Bronchial epithelial cell (primary cell): ENCODE data around the gene ANTXR1. TPM values are rescaled to one million over a fixed set of nuclear protein-coding genes. Genes with fewer than 3 reads are reported as not detected.

Source experiments
- DNase-seq: peaks from one replicate; pipeline ENCODE4 v3.0.0-alpha.2; 2010; ENCODE audit warnings: low read depth
- FAIRE-seq: peaks from 2 replicates; lab custom pipeline; 2011; peaks lifted over from hg19 to GRCh38; lab: Jason Lieb, UNC
- H3K27me3 ChIP-seq: 2 replicates; pipeline ENCODE4 v1.5.1; 2011; ENCODE audit warnings: low read length; ENCODE audit not compliant: control insufficient read depth, insufficient read depth
- H3K36me3 ChIP-seq: 2 replicates; pipeline ENCODE4 v1.5.1; 2011; ENCODE audit warnings: low read length; ENCODE audit not compliant: control insufficient read depth, insufficient read depth
- H3K4me3 ChIP-seq: 2 replicates; pipeline ENCODE4 v1.5.1; 2011; ENCODE audit warnings: mild to moderate bottlenecking, low read depth, low read length, control low read depth
- total RNA-seq: library from RNA; depleted of rRNA; stranded (reverse); fragments of >200 nt; gene quantifications from 2 replicates; pipeline ENCODE4 v1.2.1, GENCODE V29; 2014
- TF ChIP-seq, protein P1 (sequence below): IDR thresholded peaks from 2 replicates; pipeline ENCODE4 v1.5.1; 2011; ENCODE audit warnings: mild to moderate bottlenecking, moderate library complexity, low read length, control low read depth, inconsistent platforms; ENCODE audit not compliant: insufficient read depth, severe bottlenecking

The ANTXR1 gene
- total RNA-seq, 1 donor from 2014 or later, result 3.7 TPM

DNA sequence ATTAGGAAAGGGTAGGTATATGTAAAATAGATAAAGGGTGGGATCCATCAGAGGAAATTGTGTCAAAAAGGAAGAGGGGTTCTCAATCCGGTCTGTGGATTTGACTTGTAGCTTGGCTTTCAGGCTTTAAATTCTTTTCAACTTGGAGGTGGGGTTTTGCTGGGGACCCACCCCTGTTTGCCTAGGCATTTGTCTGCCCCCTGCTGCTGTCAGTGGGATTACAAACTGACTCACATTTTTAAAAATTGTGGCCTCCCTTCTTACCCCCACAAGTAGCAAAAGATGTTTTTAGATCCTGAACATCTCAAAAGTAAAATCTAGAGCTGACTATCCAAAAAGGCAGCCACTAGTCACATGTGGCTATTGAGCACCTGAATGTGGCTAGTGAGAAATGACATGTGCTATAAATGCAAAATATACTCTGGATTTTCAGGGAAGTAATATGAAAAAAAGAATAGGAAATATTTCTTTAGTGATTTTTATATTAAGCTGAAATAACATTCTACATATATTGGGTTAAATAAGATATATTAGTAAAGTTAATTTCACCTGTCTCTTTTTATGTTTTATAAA is 195.1 kb downstream of the ANTXR1 start:
- TF ChIP-seq, protein P1, sequence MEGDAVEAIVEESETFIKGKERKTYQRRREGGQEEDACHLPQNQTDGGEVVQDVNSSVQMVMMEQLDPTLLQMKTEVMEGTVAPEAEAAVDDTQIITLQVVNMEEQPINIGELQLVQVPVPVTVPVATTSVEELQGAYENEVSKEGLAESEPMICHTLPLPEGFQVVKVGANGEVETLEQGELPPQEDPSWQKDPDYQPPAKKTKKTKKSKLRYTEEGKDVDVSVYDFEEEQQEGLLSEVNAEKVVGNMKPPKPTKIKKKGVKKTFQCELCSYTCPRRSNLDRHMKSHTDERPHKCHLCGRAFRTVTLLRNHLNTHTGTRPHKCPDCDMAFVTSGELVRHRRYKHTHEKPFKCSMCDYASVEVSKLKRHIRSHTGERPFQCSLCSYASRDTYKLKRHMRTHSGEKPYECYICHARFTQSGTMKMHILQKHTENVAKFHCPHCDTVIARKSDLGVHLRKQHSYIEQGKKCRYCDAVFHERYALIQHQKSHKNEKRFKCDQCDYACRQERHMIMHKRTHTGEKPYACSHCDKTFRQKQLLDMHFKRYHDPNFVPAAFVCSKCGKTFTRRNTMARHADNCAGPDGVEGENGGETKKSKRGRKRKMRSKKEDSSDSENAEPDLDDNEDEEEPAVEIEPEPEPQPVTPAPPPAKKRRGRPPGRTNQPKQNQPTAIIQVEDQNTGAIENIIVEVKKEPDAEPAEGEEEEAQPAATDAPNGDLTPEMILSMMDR, result no peak
- no peaks in the 10 kb centered on the region for H3K27me3 ChIP-seq
- no peak overlapping the region for H3K4me3 ChIP-seq
- no peaks in the 10 kb centered on the region for H3K36me3 ChIP-seq
- FAIRE-seq (no peak), DNase-seq (peak; percentile 4)

DNA sequence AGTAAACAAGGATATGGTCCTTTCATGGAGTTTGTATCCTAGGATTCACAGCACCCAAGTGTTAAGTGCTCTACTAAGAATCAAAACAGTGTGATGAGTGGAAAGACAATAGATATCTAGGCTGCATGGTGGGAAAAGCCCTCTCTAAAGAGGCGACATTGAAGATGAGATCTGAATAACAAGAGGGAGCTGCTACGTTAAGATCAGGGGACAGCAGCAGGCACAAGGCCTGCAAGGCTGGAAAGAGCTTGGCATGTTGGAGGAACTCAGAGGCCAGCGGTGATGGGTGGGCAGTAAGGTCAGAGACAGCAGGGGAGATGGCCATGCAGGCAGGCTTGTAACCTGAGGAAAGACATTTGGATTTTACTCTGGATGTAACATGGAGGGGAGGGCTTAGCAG is 196.5 kb downstream of the ANTXR1 start:
- TF ChIP-seq, protein P1, result no peak

DNA sequence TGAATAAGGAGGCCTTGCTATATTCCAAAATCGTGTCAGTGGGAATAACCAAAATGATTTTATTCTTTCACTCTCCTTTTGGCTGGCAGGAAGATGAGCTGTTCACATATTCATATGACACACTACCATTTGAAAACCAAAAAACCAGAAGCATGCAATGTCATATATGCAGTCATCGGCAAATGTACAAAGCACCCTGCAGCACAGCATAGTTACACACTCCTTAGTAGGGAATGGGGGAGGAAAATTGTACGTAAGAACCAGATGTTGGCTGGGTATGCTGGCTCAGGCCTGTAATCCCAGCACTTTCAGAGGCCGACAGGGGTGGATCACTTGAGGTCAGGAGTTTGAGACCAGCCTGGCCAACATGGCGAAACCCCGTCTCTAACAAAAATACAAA is 197.4 kb downstream of the ANTXR1 start:
- no peak overlapping the region for H3K4me3 ChIP-seq
- DNase-seq (no peak), FAIRE-seq (no peak)
- H3K27me3 ChIP-seq, result no peaks in the 10 kb centered on the region
- TF ChIP-seq, protein P1, result no peak
- no peaks in the 10 kb centered on the region for H3K36me3 ChIP-seq

More for the DNA sequence above, 196.5 kb downstream of the ANTXR1 start:
- FAIRE-seq (no peak), DNase-seq (no peak)
- H3K27me3 ChIP-seq, result no peaks in the 10 kb centered on the region
- H3K36me3 ChIP-seq, result no peaks in the 10 kb centered on the region
- no peak overlapping the region for H3K4me3 ChIP-seq

DNA sequence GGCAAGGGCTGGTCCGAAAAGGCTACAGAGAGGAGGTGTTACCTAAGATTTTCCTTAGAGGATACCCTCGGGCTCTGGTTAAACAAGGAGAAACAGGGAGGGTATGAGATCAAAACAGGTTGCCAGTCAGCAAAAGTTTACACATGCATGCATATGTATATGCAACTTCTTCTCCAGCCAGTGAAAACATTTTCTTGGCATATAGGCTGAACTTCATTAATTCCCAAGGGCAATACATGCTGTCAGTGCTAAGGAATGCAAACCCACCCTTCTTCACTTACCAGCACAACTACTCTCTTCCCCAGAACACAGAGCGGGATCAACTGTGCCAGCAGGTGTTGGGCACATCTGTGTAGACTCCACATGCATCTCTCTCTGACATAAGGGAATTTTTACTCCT is 198.1 kb downstream of the ANTXR1 start:
- Histone ChIP-seq H3K27me3 (no peaks in the 10 kb centered on the region), H3K36me3 (no peaks in the 10 kb centered on the region), H3K4me3 (no peak overlapping the region)
- TF ChIP-seq, protein P1, result no peak
- no peak for DNase-seq
- FAIRE-seq, result no peak

DNA sequence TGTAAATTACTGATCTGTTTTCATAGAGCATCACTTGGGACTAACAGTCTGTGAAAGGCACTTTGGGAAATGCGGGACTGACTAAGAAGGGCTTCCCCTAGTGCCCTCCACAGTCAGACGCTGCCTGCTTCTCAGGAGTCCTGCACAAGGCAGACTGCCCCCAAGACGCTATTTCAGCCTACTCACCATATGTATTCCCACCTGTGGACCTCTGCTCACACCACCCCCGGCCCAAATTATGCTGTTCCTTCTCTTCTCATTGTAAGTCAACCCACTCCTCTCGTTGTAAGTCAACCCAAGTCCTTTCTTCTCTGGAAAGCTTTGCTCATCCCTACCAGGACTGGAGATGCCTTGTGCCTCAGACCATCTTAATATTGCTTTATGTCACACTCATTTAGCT is 198.7 kb downstream of the ANTXR1 start:
- TF ChIP-seq, protein P1, result no peak
- Histone ChIP-seq H3K4me3 (no peak overlapping the region), H3K36me3 (no peaks in the 10 kb centered on the region), H3K27me3 (no peaks in the 10 kb centered on the region)
- DNase-seq (no peak), FAIRE-seq (no peak)
